GM10266 (cell line): Measurements from ENCODE around the gene SPRED1.

Source experiments
- DNase-seq: peaks from one replicate; pipeline ENCODE4 v3.0.0; 2012; ENCODE audit errors: extremely low spot score
- TF ChIP-seq, protein P1 (sequence below): IDR thresholded peaks from 2 replicates; pipeline ENCODE4 v1.5.1; 2012; ENCODE audit warnings: mild to moderate bottlenecking, low read depth; ENCODE audit not compliant: control insufficient read depth, insufficient read depth; ENCODE audit errors: missing control alignments

Gene SPRED1

DNA sequence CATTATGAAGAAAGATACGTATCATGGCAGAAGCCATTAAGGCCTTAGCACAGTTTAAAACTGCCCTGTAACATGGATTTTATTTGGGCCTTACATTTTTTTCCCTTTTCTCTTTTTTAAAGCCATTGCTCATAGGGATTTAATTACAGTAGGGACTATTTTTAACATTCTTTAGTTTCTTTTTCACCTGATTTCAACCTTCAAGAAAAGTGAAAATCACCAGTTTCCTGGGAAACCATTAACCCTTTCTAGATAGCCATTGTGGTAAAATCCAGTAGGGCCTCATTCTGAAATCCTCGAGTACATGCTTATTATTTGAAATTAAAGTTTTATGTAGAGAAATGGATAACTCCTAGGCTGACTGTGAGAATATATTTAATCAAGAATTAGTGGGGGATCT lies 3.1 kb downstream of the SPRED1 start:
- no peak for DNase-seq
- TF ChIP-seq, protein P1, sequence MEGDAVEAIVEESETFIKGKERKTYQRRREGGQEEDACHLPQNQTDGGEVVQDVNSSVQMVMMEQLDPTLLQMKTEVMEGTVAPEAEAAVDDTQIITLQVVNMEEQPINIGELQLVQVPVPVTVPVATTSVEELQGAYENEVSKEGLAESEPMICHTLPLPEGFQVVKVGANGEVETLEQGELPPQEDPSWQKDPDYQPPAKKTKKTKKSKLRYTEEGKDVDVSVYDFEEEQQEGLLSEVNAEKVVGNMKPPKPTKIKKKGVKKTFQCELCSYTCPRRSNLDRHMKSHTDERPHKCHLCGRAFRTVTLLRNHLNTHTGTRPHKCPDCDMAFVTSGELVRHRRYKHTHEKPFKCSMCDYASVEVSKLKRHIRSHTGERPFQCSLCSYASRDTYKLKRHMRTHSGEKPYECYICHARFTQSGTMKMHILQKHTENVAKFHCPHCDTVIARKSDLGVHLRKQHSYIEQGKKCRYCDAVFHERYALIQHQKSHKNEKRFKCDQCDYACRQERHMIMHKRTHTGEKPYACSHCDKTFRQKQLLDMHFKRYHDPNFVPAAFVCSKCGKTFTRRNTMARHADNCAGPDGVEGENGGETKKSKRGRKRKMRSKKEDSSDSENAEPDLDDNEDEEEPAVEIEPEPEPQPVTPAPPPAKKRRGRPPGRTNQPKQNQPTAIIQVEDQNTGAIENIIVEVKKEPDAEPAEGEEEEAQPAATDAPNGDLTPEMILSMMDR = no peak

DNA sequence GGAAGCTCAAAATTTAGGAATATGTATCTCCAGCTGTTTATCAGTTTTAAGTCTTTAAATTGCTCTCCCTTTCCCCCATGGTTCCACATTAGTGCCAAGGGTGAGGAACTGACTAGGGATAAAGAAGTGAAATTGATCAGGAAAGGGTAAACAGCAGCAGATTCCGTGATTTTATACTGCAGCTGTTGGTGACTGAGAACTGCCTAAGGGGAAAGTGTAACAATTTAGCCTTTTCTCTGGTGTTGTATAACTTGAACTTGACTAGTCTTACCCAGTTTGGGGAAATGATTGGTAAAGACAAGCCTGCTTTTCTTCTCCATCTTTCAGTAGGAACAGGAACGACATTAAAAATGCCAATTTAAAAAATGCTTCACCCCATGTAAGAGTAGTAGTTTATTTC lies 5.0 kb downstream of the SPRED1 start:
- TF ChIP-seq, protein P1 = no peak
- DNase-seq = no peak

DNA sequence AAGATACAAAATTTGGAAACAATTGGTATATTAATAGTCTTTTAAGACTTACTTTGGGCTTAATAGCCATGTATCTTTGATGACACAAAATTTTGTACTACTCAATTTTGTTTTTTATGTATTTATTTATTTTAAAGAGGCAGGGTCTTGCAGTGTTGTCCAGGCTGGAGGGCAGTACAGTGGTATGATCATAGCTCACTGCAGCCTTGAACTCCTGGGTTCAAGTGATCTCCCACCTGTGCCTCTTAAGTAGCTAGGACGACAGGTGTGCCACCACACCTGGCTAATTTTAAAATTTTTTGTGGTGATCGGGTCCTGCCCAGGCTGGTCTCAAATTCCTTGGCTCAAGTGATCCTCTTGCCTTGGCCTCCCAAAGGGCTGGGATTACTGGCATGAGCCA lies 6.5 kb downstream of the SPRED1 start:
- TF ChIP-seq, protein P1 = no peak
- DNase-seq = no peak

DNA sequence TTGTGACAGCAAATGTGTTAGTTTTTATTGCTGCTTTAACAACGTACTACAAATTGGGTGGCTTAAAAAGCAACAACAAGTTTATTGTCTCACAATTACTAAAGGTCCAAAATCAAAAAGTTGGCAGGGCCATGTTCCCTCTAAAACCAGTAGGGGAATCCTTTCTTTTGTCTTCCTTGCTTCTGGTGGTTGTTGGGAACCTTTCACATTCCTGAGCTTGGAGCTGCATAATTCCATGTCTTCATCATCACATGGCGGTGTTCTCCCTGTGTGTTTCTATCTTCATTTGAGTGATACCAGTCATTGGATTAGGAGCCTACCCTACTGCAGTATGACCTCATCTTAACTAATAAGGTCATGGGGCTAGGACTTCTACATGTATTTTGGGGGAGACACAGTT lies 7.4 kb downstream of the SPRED1 start:
- TF ChIP-seq, protein P1 = no peak
- no peak for DNase-seq

DNA sequence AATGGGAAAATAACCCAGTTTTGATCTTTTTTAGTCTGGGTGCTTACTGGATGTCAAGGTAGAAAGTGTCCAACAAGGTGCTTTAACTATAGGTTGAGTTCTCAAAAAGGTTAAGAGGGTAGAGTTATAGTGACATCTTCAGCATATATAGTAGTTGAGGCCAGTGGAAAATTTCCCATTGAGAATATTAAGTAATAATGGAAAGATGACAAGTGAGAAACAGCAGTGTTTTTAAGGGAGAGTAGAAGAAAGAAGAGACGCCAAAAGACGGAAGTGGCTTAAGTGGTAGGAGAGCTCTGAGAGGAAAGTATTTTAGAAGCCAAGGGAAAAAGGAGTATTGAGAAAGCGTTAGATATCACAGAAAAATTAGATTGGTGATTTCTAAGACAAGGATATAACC lies 10.6 kb downstream of the SPRED1 start:
- DNase-seq = no peak
- TF ChIP-seq, protein P1 = no peak

DNA sequence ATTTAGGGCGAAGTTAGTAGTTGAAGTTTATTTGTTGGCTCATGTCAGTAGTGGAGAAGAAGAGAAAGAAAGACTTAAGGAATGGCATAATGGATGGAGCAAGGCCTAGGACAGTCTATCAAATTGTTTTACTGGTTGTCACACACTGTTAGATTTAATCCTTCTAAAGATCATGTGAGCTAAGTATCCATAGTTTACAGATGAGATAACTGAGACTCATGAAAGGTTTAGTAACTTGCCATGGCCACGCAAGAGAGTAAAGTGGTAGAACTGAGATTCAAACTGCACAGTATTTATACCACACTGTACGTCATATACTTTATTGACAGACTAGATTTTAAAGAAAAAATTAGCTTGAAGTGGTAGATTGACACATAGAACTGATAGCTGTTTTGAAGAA lies 11.4 kb downstream of the SPRED1 start:
- no peak for DNase-seq
- TF ChIP-seq, protein P1 = no peak

DNA sequence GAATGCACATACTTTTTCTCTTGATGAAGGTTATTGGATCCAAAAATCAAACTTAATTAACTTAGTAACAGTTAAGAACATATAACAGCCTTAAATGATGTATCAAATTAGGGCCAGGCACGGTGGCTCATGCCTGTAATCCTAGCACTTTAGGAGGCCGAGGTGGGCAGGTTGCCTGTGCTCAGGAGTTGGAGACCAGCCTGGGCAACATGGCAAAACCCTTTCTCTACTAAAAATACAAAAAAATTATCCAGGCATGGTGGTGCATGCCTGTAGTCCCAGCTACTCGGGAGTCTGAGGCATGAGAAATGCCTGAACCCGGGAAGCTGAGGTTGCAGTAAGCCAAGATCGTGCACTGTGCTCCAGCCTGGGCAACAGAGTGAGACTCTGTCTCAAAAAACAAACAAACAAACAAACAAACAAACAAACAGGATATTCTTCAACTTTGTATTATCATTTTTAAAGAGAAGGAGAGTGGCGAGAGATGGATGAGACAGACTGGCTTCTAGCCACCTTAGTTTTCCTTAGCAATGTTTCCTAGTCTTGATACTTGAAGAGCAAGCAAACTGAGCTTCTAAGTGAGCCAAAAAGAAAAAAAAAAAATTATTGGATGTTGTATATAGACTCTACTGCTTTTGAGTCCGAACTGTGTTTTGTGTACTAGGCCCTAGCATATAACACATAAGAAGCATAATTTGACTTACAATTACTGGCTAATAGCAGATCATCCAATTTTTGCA lies 13.8 kb downstream of the SPRED1 start:
- no peak for DNase-seq
- TF ChIP-seq, protein P1 = no peak
